Measurements from ENCODE around the gene KLHL29. TPM values are rescaled to one million over a fixed set of nuclear protein-coding genes. Genes with fewer than 3 reads are reported as not detected.

The KLHL29 gene
- total RNA-seq, 1 experiment from 2014 or later, result 2.4 TPM

- Histone ChIP-seq H3K23me2 (ENCODE audit: insufficient read length, low read depth, low read length, poor library complexity, severe bottlenecking) (no peaks in the 10 kb centered on the region), H3K23ac (ENCODE audit: insufficient read length, low read depth, low read length) (no peak overlapping the region), H3T11ph (ENCODE audit: low read length) (no peak overlapping the region), H3K9me3 (ENCODE audit: control insufficient read depth, low read depth, low read length) (no peaks in the 10 kb centered on the region), H2BK15ac (ENCODE audit: low read depth, low read length) (no peak overlapping the region), H3K27ac (ENCODE audit: insufficient read length, low read depth, low read length) (no peak overlapping the region), H3K4me1 (ENCODE audit: insufficient read depth, low read length) (peaks cover 10% of the 10 kb centered on the region; the same call in 1 of the 2 replicates), H2AK5ac (ENCODE audit: insufficient read length, low read length) (no peak overlapping the region), H2AFZ (ENCODE audit: low read length) (no peak overlapping the region), H3K27me3 (ENCODE audit: insufficient read depth, low read length) (no peaks in the 10 kb centered on the region), H2BK120ac (ENCODE audit: low read depth, low read length, poor library complexity, severe bottlenecking) (no peak overlapping the region), H4K5ac (ENCODE audit: insufficient read length, low read depth, low read length) (no peak overlapping the region), H3K4ac (ENCODE audit: low read depth, low read length) (no peak overlapping the region), H4K91ac (ENCODE audit: insufficient read length, low read depth, low read length) (no peak overlapping the region), H4K8ac (replicated peaks; ENCODE audit: insufficient read length, low read depth, low read length) (no peak overlapping the region), H3K4me2 (ENCODE audit: insufficient read depth, insufficient read length, low read length) (no peak overlapping the region), H3K56ac (ENCODE audit: insufficient read length, low read depth, low read length) (no peak overlapping the region), H3K18ac (ENCODE audit: insufficient read length, low read depth, low read length) (no peak overlapping the region), H3K9ac (ENCODE audit: extremely low read depth, insufficient read length, low read length) (no peak overlapping the region), H3K79me2 (ENCODE audit: insufficient read depth, low read length) (no peaks in the 10 kb centered on the region), H2BK12ac (ENCODE audit: insufficient read length, low read depth, low read length) (no peak overlapping the region), H2BK20ac (ENCODE audit: low read depth, low read length, poor library complexity, severe bottlenecking) (no peak overlapping the region), H4K20me1 (ENCODE audit: control insufficient read depth, insufficient read depth, insufficient read length) (no peaks in the 10 kb centered on the region), H3K79me1 (ENCODE audit: insufficient read depth, low read depth, low read length, poor library complexity, severe bottlenecking) (no peaks in the 10 kb centered on the region), H2BK5ac (ENCODE audit: insufficient read length, low read length) (no peak overlapping the region), H3K14ac (ENCODE audit: insufficient read depth, low read length) (no peak overlapping the region)
- H3K36me3 Mint-ChIP-seq (ENCODE audit: insufficient read depth in 1 of 3, low read depth in 3 of 3), result peaks cover 0 to 3% (median 0%) of the 10 kb centered on the region in 3 experiments; a peak in 2 of 7 replicates
- H3K9me3 Mint-ChIP-seq, result no peaks in the 10 kb centered on the region
- DNase-seq, result no peak
- no peak overlapping the region; a peak in 1 of 7 replicates for H3K27ac Mint-ChIP-seq
- no CpG with 5 or more reads among the region's 11 CpGs for WGBS (ENCODE audit: extremely low coverage, insufficient read length, low lambda C conversion rate)
- H3K4me1 Mint-ChIP-seq, result peaks cover 69 to 76% of the 10 kb centered on the region in 2 experiments
- TF ChIP-seq CTCF (conservative IDR thresholded peaks at IDR 0.05), result no peak
- peaks cover 51% of the 10 kb centered on the region for H3K27me3 Mint-ChIP-seq (ENCODE audit: low read depth)
- H3K4me3 Mint-ChIP-seq, result no peak overlapping the region
Measured at GRCh38 chr2:23477392-23477791, 92.4 kb downstream of the KLHL29 start.
